ENCODE results near the gene OR1Q1.

GRCh38 chr9:122572456-122572855 is 42.1 kb upstream of the OR1Q1 start:
- TF ChIP-seq CTCF (IDR thresholded peaks at IDR 0.05; ENCODE audit: poor library complexity, severe bottlenecking) (no peak), POLR2AphosphoS5 (IDR thresholded peaks at IDR 0.05) (no peak), EZH2 (IDR thresholded peaks at IDR 0.05; ENCODE audit: borderline replicate concordance, insufficient read depth, low read length, poor library complexity, severe bottlenecking) (no peak), EP300 (conservative IDR thresholded peaks at IDR 0.05; ENCODE audit: poor library complexity, severe bottlenecking) (no peak), TAF1 (IDR thresholded peaks at IDR 0.05; ENCODE audit: low read depth) (no peak), RAD21 (conservative IDR thresholded peaks at IDR 0.05) (no peak), REST (IDR thresholded peaks at IDR 0.05; ENCODE audit: borderline replicate concordance) (no peak)

Data from neural cell (in vitro differentiated cells).